Type B pancreatic cell (in vitro differentiated cells): Measurements from ENCODE around the gene MOB3A. TPM values are rescaled to one million over a fixed set of nuclear protein-coding genes. Genes with fewer than 3 reads are reported as not detected.

Experiments
- DNase-seq: peaks from one replicate; pipeline ENCODE4 v3.0.0; 2021; ENCODE audit warnings: mixed read lengths; ENCODE audit not compliant: unreplicated experiment; ENCODE audit errors: extremely low spot score
- H3K27ac Mint-ChIP-seq: 2 replicates; pipeline ENCODE4 v1.8.0; 2021; ENCODE audit warnings: mild to moderate bottlenecking, mixed read lengths
- H3K27me3 Mint-ChIP-seq: 2 replicates; pipeline ENCODE4 v1.8.0; 2021; ENCODE audit warnings: mixed read lengths
- H3K36me3 Mint-ChIP-seq: 2 replicates; pipeline ENCODE4 v1.8.0; 2021; ENCODE audit warnings: mixed read lengths
- H3K4me1 Mint-ChIP-seq: one replicate; pipeline ENCODE4 v1.8.0; 2021; ENCODE audit warnings: mixed read lengths; ENCODE audit not compliant: unreplicated experiment
- H3K4me3 Mint-ChIP-seq: 2 replicates; pipeline ENCODE4 v1.8.0; 2021; ENCODE audit warnings: mild to moderate bottlenecking, mixed read lengths
- H3K9me3 Mint-ChIP-seq: 2 replicates; pipeline ENCODE4 v1.8.0; 2021; ENCODE audit warnings: mixed read lengths
- CTCF ChIP-seq: fragments of 200-600 bp; sonication (generic); conservative IDR thresholded peaks from 2 replicates; pipeline ENCODE4 v1.5.0; 2021; ENCODE audit warnings: antibody characterized with exemption, mild to moderate bottlenecking
- total RNA-seq: library from RNA; stranded (reverse); gene quantifications from 2 replicates; pipeline ENCODE4 v1.2.1, GENCODE V29; 2021; ENCODE audit warnings: low replicate concordance

The MOB3A gene
- total RNA-seq, 1 donor from 2014 or later: 34.6 TPM

- no peak for DNase-seq
- no peak for TF ChIP-seq CTCF
- Mint-ChIP-seq H3K4me1 (no peaks in the 10 kb centered on the region), H3K9me3 (no peaks in the 10 kb centered on the region), H3K36me3 (peaks cover 7% of the 10 kb centered on the region), H3K4me3 (no peak overlapping the region), H3K27ac (no peak overlapping the region), H3K27me3 (no peaks in the 10 kb centered on the region)
Measured at GRCh38 chr19:2139385-2140137, 43.4 kb upstream of the MOB3A start.

- no peaks in the 10 kb centered on the region for H3K27me3 Mint-ChIP-seq
- no peak overlapping the region for H3K4me3 Mint-ChIP-seq
- no peaks in the 10 kb centered on the region for H3K4me1 Mint-ChIP-seq
- DNase-seq: no peak
- H3K36me3 Mint-ChIP-seq: peaks cover 8% of the 10 kb centered on the region
- no peaks in the 10 kb centered on the region for H3K9me3 Mint-ChIP-seq
- H3K27ac Mint-ChIP-seq: no peak overlapping the region
- TF ChIP-seq CTCF: no peak
Measured at GRCh38 chr19:2138061-2138728, 42.1 kb upstream of the MOB3A start.

GRCh38 chr19:2136796-2137195 is 40.7 kb upstream of the MOB3A start:
- no peak for TF ChIP-seq CTCF
- Mint-ChIP-seq H3K4me3 (no peak overlapping the region), H3K27me3 (no peaks in the 10 kb centered on the region), H3K36me3 (peaks cover 11% of the 10 kb centered on the region), H3K9me3 (no peaks in the 10 kb centered on the region), H3K27ac (no peak overlapping the region), H3K4me1 (no peaks in the 10 kb centered on the region)
- no peak for DNase-seq

GRCh38 chr19:2135474-2136402 is 39.6 kb upstream of the MOB3A start:
- H3K27ac Mint-ChIP-seq: no peak overlapping the region
- H3K4me3 Mint-ChIP-seq: no peak overlapping the region
- H3K27me3 Mint-ChIP-seq: no peaks in the 10 kb centered on the region
- peaks cover 11% of the 10 kb centered on the region for H3K36me3 Mint-ChIP-seq
- no peaks in the 10 kb centered on the region for H3K4me1 Mint-ChIP-seq
- no peaks in the 10 kb centered on the region for H3K9me3 Mint-ChIP-seq
- DNase-seq: no peak
- TF ChIP-seq CTCF: no peak

GRCh38 chr19:2132731-2133490 is 36.8 kb upstream of the MOB3A start:
- TF ChIP-seq CTCF: no peak

More at GRCh38 chr19:2132731-2133490, 36.8 kb upstream of the MOB3A start:
- H3K9me3 Mint-ChIP-seq: no peaks in the 10 kb centered on the region
- no peak for DNase-seq
- no peaks in the 10 kb centered on the region for H3K27me3 Mint-ChIP-seq
- H3K4me1 Mint-ChIP-seq: no peaks in the 10 kb centered on the region
- no peak overlapping the region for H3K4me3 Mint-ChIP-seq
- no peak overlapping the region for H3K27ac Mint-ChIP-seq
- H3K36me3 Mint-ChIP-seq: peaks cover 7% of the 10 kb centered on the region
